NCI-H1417 treated with DMSO at 0.1 percent for 48 hours (cell line): ENCODE measurements around the gene RHOJ.

Source experiments
- DNase-seq: peaks from one replicate; lab custom pipeline; 2025; lab: John Stamatoyannopoulos, UW

RHOJ gene

GRCh38 chr14:63205866-63206265, 1.6 kb downstream of the RHOJ start:
- DNase-seq: no peak

DNA sequence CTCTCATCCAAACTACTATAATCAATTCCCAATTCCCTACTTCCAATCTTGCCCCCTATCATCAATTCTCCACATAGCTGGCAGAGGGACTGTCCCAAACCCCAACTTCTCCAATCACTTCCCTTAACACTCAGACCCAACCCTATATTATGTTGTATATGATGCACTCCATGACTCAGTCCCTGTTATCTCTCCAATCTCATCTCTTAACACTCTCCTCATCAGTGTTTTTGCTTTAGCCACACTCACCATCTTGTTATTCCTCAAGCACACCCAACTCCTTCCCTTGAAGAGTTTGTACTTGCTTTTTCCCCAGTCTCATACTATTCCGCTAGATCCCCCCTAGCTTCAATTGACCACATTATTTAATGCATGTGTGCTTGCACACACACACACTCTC, 4.9 kb downstream of the RHOJ start:
- no peak for DNase-seq

- no peak for DNase-seq
These were observed 6.6 kb downstream of the RHOJ start for GRCh38 chr14:63210812-63211211.

DNA sequence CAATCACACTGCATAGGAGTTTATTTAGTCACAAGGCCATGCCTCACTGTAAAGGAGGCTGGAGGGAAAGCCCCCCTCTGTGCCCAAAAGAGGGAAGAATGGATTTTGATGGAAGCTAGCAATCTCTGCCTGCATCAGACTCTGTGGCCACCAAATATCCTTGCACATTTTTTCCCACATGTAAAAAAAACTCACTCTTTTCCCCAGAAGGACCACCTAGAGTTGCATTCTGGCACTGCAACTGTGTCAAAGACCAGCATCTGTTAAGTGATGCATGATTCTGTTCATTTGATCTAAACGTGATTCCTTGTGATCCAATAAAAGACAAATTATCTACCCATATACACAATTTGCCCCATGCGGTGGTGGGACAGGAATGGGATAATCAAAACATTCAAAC, 8.0 kb downstream of the RHOJ start:
- DNase-seq: no peak

- no peak for DNase-seq
These were observed 8.7 kb downstream of the RHOJ start for GRCh38 chr14:63212776-63213500.

DNA sequence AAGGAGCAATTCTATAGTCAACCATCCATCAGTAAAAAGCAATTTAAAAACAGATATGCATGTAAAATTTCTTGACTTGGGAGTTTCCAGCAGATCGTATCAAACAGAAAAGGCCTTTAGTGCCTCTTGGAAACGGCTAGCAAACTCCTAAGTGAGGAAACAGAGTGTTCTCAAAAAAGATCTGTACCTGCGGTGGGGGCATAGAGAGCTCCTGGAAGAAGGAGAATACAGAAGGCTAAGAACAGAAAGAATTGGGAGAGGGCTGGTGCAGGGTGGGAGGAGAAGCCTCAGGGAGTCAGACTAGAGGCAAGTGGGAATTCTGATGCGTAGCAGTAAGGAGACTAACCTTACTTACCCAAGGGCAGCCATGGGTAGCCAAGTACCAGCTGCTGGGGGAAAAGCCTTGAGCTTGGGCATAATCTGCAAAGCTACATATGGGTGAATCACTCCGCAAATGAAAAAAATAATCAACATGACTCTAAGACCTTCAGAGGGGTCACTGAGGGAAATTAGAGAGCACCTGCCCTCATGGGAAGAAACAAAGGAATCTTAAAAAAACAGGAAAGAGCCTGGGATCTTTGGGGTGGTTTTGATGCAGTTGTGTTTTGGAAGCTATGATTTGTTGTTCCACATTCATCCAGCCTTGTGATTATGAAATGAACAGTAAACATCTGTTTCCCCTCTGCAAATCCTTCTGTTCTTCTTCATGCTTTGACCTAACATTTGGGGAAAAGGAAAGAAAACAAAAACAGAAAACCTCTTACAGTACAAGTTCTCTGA, 10.4 kb downstream of the RHOJ start:
- no peak for DNase-seq

- DNase-seq: no peak
These were observed 16.3 kb downstream of the RHOJ start for GRCh38 chr14:63220526-63220925.

GRCh38 chr14:63223596-63223995, 19.4 kb downstream of the RHOJ start:
- no peak for DNase-seq

- peak; percentile 18 for DNase-seq
These were observed 20.0 kb downstream of the RHOJ start for GRCh38 chr14:63224196-63224595.

GRCh38 chr14:63228217-63228616, 24.0 kb downstream of the RHOJ start:
- no peak for DNase-seq

DNA sequence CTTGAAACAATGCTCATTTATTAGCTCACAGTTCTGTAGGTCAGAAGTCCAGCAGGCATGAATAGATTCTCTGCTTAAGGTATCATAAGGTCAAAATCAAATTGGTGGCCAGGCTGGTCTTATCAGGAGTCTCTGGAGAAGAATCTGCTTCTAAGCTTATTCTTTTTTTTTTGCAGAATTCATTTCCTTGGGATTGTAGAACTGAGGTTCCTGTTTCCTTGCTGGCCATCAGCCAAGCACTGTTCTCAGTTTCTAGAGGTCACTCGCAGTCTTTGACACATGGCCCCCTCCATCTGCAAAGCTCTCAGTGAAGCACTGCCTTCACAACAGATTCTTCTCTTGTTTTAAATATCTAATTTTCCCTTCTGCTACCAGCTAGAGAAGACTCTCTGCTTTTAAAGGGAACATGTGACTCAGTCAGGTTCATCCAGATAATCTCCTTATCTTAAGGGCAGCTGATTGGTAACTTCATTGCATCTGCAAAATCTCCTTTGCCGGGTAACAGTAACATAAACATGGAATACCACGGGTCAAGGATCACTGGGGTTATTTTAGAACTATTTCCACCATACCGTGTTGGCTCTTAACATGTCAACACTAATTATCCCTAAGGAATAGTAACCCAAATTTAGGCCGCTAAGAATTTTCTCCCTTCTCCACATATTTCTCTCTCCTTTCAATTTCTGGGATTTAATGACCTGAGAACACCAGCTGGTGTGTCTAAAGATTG, 25.3 kb downstream of the RHOJ start:
- no peak for DNase-seq

DNA sequence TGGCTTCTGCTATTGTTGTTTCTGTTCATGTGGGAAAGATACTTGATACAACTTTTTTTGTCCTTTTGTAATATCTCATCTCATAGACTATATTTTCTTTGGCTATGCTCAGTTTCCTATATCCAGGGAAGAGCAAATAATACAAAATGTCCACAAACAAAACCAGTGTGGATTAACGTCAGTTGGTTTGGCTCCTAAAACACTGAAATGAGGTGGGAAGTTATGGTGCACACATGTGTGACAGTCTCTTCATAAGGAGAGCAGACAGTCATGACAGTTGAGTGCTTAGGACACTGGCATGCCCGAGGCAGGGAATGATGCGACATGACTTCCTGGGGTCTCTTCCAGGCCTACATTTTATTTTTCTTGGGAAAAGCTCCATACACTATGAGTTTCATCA, 27.5 kb downstream of the RHOJ start:
- DNase-seq: no peak

DNA sequence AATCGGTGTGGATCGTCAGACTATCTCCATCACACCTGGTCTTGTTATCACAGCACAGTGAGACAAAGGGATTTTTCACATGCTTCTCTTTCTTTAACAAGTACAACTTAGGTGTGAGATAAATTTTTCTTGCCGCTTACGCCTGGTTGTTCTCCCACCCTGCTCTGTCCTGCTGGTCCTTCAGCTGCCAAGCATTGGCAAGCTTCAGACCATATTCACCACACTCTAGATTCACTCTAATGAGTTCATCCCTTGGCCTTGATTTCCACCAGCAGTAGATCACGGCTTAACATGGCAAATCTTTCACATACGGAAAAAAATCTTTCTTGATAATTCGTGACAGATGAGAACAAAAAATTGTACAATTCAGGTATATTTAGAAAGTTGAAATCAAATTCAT, 33.5 kb downstream of the RHOJ start:
- no peak for DNase-seq

GRCh38 chr14:63240221-63240620, 36.0 kb downstream of the RHOJ start:
- DNase-seq: no peak

DNA sequence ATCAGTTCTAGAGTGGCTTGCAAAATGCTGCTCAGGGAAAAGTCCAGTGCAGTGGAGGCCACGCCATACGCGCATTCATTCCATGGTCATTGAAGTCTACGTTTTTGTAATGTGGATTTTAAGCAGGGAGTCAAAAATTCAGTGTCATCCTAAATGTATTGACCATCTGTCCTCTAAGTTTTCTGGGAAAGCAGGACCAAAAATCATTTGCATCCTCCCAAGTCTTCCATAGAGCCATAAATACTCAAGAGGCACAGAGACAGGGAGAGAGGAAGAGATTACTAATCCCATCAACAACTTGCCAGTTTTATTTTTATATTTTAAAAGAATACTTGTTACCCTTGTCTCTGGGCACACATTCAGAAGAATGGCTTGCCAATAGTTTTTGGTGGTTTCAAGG, 36.9 kb downstream of the RHOJ start:
- no peak for DNase-seq

GRCh38 chr14:63243646-63244045, 39.4 kb downstream of the RHOJ start:
- no peak for DNase-seq

- peak; percentile 5 for DNase-seq
These were observed 41.6 kb downstream of the RHOJ start for GRCh38 chr14:63245893-63246292.

DNA sequence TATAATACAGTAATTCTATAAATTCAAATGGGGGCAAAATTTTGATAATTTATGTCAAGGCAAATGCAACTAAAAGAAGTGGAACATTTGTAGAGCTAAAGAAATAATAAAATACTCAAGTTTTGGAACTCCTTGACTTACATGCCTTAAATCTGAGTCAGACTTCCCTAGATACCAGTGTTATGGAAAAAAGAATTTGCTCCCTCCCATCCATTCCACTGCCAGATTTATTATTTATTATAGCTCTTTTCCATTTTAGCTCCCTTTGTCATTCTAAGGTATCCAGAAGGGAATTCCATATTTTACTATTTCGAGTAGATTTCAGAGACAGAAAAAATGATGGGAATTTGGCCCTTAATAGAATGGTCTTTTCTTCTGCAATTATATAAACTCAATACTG, 44.0 kb downstream of the RHOJ start:
- DNase-seq: no peak

DNA sequence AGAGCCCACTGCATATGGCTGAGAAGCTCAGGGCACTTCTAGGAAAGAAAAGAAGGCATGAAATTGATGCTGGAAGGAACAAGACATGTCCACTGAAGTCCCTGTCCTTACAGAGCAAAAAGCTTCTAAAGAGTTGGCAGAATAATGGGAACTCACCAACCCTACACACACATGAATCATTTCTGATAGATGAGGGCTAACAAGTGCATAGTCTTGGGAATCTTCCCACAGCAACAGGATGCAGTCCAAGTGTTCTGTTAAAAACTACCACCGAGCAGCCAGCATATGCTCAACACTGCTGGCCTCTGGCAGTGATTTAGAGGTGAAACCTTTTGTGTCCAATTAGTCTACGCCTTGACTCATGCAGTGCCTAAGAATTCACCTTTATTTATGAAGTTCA, 44.8 kb downstream of the RHOJ start:
- no peak for DNase-seq

DNA sequence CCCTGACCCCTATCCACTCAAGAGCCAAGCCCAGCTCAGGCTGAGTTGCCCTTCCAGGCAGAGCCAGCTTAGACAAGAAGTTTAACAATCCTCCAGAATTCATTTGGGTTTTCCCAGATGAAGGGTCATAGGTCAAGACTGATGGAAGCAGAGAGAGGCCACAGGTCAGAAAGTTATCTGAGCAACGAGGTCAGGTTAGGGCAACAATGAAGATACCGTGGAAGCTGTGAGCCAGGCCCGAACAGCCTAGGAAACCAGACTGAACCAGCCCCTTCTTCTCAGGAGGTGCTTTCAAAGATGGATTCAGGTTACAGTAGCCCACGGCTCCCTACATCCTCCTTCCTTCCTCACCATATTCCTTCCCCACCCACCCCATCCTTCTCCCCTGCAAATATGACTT, 53.1 kb downstream of the RHOJ start:
- DNase-seq: no peak

DNA sequence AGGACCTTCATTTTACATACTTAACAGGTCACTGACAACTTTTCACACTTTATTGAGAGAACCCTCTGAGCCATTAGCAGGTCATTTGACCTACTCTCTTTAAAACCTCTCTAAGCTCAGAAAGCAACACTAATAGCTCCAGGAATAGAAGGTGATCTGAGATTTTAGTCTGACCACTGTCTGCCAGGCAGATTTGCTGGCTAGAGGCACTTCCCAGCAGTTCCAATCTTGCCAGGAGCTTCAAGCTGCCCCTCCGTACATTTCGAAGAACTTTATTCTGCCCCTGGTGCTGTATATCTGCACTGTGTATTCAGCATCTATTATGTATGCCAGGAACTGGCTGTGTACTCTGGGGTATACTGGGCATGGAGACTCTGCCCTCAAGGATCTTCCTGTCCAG, 58.2 kb downstream of the RHOJ start:
- no peak for DNase-seq

DNA sequence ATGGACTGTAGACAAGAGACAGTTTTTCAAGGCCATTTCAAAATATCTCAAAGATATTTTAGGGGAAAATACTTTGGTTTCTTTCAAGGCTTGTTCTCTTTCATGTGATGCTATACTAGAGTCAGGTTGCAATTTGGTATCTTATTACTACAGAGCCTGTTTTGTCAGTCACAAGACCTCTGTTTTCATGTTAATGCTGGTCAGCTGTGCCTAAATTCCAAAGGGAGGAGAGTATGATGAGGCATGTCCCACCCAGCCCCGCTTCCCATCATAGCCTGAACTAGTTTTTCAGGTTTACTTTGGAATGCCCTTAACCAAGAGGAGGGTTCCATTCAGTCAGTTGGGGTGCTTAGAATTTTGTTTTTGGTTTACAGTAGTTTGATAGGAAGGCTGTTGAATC, 61.9 kb downstream of the RHOJ start:
- no peak for DNase-seq

GRCh38 chr14:63267171-63267570, 62.9 kb downstream of the RHOJ start:
- no peak for DNase-seq
